SU-DHL-6 (cell line): ENCODE results near the gene TTYH3.
A peak's percentile ranks its signal among the peaks of the same experiment; 100 is the strongest.

Experiments
- CTCF ChIP-seq: fragments of 200-600 bp; sonication (generic); IDR thresholded peaks from one replicate; pipeline ENCODE4 v1.5.1; 2017; ENCODE audit warnings: antibody characterized with exemption, mild to moderate bottlenecking, low read length, moderate library complexity; ENCODE audit not compliant: insufficient read depth, poor library complexity, severe bottlenecking
- EZH2phosphoT487 ChIP-seq: fragments of 200-600 bp; sonication (generic), shearing (Covaris generic); conservative IDR thresholded peaks from 2 replicates; pipeline ENCODE4 v1.6.1; 2018; ENCODE audit warnings: mild to moderate bottlenecking, antibody characterized with exemption, low read length, moderate library complexity, mixed read lengths

GRCh38 chr7:2660359-2661095, 28.7 kb downstream of the TTYH3 start:
- TF ChIP-seq CTCF = peak; percentile 49
- no peak for TF ChIP-seq EZH2phosphoT487
